ENCODE results near the gene ZFP1.

Gene ZFP1

DNA sequence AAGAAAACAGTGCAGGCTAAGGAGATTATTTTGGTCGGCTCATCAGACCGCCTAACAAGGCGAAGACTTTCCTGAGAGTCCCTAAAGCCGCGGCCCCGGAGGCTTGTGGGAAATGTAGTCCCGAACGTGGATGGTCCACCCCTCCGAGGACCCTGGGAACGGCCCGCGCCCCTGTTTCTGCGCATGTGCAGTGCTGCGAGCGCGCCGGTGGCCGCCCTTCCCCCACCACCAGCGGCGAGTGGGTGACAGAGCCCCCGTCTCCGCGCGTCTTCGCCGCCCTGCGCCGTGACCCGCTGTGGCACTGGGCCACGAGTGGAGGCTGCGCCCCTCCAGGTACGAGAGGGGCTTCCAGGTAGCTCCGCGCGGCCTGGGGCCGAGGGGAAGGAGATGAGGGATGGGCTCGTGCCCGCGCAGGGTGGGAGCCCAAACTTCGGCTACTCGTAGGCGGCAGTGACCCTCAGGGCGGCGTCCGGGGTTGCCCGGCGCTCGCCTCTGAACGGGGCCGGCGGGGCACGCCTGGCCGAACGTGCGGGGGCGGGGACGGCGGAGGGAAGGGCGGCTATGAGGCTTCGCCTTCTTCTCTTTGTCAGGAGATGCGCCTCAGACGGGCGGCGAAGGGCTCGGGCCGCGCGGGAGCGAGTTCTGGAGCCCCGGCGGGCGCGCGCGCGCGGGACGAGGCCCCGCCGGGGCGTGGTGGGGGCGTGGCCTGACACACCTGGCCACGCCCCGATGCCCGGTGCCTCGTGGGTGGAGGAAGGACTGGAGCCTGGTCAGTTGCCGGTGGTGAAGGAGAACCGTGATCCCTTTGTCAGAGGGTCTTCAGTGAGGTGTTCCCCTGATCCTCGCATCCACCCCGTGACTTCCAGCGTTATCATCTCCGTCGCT is at the start of gene ZFP1:
TSS of gene ZFP1 (plus strand) at position 214 of the 885 bp plus-strand sequence. CDS start 4,428 bp downstream, outside the sequence.
- peak; percentile 93 for DNase-seq

DNA sequence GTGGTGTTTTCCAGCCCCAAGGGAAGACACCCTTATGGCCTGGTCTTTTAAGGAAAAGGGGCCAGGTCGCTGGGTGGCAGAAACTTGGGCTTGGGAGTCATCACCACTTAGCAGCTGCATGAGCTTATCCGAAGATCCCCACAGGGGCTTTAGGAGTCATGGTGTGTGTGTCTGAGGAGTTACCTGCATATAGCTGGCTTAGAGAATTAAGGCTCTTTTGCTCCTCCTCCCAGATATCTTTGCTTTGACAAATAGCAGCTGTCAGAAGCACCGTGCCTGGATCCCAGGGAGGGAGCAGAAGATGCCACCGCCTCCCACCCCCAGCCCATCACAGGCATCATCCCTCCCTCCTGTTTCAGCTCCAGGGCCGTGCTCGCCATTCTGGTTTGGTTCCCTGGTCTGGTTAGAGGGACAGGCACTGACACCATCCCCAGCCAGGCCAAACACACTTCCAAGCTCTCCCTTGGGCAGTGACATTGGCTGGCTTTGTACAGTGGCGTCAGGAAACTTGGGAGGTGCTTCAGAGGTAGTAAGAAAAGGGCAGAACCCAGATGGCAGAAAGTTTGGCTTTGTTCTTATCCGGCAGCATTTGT is 49.2 kb upstream of the ZFP1 start:
- no peak for DNase-seq

GRCh38 chr16:75099738-75100602 is 48.4 kb upstream of the ZFP1 start:
- DNase-seq = no peak

GRCh38 chr16:75100603-75100990 is 47.7 kb upstream of the ZFP1 start:
- no peak for DNase-seq

DNA sequence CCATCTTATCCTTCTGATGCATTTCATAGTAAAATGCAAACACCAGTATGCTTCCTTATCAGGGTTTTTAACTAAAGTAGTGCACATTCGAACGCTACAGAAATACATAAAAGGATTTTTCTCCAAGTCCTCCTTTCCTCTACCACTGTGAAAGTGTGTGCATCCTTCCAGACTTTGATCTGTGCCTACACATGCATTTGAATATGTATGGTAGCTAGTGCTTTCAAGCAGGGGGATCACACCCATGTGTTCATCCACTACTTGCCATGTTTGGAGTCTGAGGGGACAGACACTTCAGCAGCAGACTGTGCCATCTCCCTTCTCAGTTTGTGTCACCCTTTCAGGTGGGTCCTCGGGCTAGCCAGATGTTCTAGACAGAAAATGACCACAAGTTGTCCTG is 46.7 kb upstream of the ZFP1 start:
- no peak for DNase-seq

GRCh38 chr16:75102595-75102994 is 45.7 kb upstream of the ZFP1 start:
- DNase-seq = no peak

DNA sequence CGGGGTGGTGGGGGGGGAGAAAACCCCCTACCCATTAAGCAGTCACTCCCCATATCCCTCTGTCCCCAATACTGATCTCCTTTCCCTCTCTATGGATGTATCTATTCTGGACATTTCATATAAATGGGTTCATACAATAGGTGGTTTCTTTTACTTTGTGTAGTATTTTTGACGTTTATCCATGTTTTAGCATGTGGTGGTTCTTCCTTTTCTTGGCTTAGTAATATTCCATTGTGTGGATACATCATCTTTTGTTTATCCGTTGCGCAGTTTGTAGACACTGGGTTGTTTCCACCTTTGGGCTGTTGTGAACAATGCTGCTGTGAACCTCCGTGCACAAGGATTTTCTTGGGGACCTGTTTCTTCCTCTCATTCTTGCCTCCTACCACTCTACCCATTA is 44.3 kb upstream of the ZFP1 start:
- DNase-seq = no peak

- no peak for DNase-seq
These were observed 43.5 kb upstream of the ZFP1 start for GRCh38 chr16:75104836-75105235.

- DNase-seq = no peak
These were observed 42.8 kb upstream of the ZFP1 start for GRCh38 chr16:75105306-75106061.

DNA sequence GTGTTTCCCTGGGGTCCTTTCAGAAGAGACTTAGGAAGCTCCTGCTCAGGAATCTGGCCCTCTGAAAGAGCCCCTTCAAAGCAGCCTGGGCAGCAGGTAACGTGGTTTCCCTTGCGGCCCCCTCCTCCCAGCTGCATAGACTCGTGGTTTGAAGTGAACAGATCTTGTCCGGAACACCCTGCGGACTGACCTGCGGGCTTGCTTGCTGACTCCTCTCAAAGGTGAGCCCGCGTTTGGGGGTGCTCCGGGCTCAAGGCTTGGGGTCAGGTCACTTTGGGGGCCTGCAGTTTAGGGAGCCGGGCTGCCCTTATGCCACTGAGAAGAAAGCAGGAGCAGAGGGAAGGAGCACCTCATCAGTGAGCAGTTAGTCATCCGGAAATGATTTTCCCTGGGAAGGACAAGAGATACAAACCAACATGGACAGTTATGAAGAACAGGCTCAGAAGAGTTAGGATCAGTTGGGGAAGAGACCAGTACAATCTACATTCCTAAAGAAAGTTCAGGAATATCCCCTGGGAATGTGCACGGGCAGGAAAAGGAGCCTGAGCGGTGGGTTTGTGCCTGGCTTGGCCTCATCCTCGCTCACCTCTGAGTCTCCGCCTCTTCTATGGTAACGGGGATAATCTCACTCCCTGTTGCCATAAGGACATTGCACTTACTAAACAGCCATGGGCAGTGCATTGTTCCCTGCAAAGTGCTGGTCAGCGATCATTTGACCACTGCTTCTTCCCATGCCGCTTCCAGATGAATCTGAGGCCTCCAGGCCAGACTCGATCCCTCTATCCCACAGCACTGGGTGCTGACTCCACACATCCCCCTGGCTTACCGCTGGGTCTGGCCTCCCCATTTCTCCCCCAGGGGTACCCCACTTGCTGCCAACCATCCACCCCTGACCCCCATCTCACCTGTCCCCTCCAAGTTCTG is 41.7 kb upstream of the ZFP1 start:
- DNase-seq = no peak

DNA sequence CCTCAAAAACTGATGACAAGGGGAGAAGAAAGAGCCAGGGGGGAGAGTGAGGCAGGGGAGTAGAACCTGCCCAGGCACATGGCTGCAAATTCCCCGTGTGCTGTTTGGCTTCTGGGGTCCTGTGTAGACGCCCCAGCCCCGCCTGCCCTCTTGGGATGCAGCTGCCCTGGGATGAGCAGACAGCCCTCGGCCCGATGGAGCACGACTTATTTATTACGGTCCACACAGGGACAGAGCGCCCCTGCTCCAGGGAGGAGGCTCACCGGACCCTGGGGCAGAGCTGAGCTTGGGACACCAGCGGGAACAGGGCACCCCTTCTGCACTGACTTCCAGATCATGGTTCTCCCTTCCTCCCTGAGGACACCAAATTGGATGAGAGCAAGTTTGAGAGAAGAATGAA is 40.8 kb upstream of the ZFP1 start:
- DNase-seq = no peak

GRCh38 chr16:75108792-75109731 is 39.3 kb upstream of the ZFP1 start:
- DNase-seq = peak; percentile 74

DNA sequence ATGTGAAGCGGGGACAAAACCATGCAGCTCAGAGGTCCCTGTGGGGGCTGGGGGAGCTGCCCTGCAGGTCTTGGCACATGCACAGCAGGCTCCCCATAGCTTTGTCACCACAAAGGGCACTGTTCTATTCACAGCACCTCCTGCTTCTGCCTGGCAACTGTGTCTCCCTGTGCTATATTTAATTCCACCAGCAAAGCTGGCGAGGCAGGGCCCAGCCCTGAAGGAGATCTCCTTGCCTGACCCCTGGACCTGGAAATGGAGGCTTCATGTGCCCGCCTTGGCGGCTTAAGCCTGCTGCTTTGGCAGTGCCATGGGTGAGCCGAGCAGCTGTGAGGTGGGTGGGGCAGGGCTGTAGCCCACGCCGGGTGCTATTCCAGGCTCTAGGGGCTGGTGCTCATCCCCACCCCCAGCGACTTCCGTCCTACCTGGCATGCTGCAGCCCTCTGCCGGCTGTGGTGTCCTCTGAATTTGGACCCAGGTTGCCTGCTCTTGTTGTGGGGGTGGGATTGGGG is 38.5 kb upstream of the ZFP1 start:
- DNase-seq = peak; percentile 56

GRCh38 chr16:75110637-75111513 is 37.4 kb upstream of the ZFP1 start:
- peak; percentile 90 for DNase-seq

- DNase-seq = no peak
These were observed 36.8 kb upstream of the ZFP1 start for GRCh38 chr16:75111514-75111940.

- DNase-seq = no peak
These were observed 36.2 kb upstream of the ZFP1 start for GRCh38 chr16:75111961-75112733.

DNA sequence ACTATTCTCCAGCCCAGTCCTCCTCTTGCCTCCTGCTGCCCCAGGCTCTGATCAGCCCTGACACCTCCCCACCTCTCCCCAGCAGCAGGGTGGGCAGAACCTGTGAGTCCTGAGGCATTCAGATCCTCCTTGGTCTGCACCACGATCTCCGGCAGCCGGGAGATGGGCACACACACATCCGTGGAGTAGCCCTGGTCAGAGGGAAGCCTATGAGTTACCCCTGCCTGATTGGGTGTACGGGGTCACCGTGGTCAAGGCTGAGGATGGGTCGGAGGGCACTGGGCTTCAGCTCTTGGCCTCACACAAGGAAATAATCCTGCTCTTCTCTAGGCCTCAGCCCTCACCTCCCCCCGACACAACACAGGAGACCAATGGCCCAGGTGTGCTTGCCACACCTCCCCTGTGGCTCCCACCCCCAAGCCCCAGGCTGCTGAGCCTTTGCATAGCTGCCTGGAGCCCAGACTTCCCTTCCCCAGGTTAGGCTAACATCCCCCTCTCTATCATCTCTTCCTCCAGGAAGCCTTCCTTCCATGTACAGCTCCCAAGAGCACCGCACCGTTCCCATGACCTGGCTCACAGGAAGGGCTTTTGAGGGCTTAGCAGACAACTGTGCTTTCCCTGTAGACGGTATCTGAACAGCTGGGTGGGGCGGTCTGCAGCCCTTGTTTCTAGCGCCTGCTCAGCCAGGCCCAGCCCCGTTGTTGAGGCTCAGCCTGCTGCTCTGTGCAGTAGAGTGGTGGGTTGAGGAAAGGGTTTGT is 35.4 kb upstream of the ZFP1 start:
- no peak for DNase-seq
